Colonic mucosa (tissue), 4 donors: ENCODE data around the gene GBX2. TPM values are rescaled to one million over a fixed set of nuclear protein-coding genes. Genes with fewer than 3 reads are reported as not detected.

Experiments used
- DNase-seq: peaks from one replicate; pipeline ENCODE4 v3.0.0-alpha.2; 2020
- H3K27ac ChIP-seq: fragments of 200-600 bp; one replicate; pipeline ENCODE4 v1.8.0; 2021
- H3K27me3 ChIP-seq: fragments of 200-600 bp; one replicate; pipeline ENCODE4 v1.8.0; 2021
- H3K36me3 ChIP-seq: fragments of 200-600 bp; one replicate; pipeline ENCODE4 v1.8.0; 2021
- H3K4me1 ChIP-seq: fragments of 200-600 bp; one replicate; pipeline ENCODE4 v1.8.0; 2021; ENCODE audit warnings: mild to moderate bottlenecking
- H3K4me3 ChIP-seq: fragments of 200-600 bp; one replicate; pipeline ENCODE4 v1.8.0; 2021
- H3K9ac ChIP-seq, 2 donors: one replicate each; pipeline ENCODE4 v1.7.0; 2013; ENCODE audit warnings: control low read depth in 2 of 2, low read depth in 2 of 2, low read length in 2 of 2
- H3K9me3 ChIP-seq: fragments of 200-600 bp; one replicate; pipeline ENCODE4 v1.8.0; 2021
- intact Hi-C: fragments of 100-400 bp; cut with DNase I; formaldehyde crosslinking; loops from one replicate; pipeline ENCODE4 v1.14.1; 2022
- total RNA-seq, 2 donors: library from RNA; stranded (reverse); fragmentation: NEBNext Ultra II Directional in 1 of 2; extraction: Animal tissue kit (Norgen Biotek cat#: 25700) in 1 of 2; gene quantifications; one replicate each; pipeline ENCODE4 v1.2.1, GENCODE V29; 2021
- TF ChIP-seq, protein P1 (sequence below): fragments of 200-600 bp; IDR thresholded peaks from one replicate; pipeline ENCODE4 v1.8.0; 2022; ENCODE audit warnings: antibody characterized with exemption, mild to moderate bottlenecking
- donor health status: healthy.
- donor health status: DM: no; HTN: no; CAD: no.
- donor health status: DM: no; HTN: no; CAD: no.

The GBX2 gene
- total RNA-seq, 2 donors from 2014 or later, result not detected

GRCh38 chr2:236177967-236178889 lies 10.0 kb upstream of the GBX2 start:
- Histone ChIP-seq H3K4me1 (peaks cover 3% of the 10 kb centered on the region), H3K4me3 (peak overlapping the region; percentile 16), H3K27me3 (peaks cover 62% of the 10 kb centered on the region), H3K9ac (no peak overlapping the region), H3K36me3 (no peaks in the 10 kb centered on the region), H3K27ac (no peak overlapping the region), H3K9me3 (no peaks in the 10 kb centered on the region)
- peak; percentile 79 for DNase-seq
- intact Hi-C loops, result loop anchor here (5.0 kb wide), 1 partner anchor 411 kb away; no protein-coding TSS in a partner anchor
- TF ChIP-seq, protein P1, sequence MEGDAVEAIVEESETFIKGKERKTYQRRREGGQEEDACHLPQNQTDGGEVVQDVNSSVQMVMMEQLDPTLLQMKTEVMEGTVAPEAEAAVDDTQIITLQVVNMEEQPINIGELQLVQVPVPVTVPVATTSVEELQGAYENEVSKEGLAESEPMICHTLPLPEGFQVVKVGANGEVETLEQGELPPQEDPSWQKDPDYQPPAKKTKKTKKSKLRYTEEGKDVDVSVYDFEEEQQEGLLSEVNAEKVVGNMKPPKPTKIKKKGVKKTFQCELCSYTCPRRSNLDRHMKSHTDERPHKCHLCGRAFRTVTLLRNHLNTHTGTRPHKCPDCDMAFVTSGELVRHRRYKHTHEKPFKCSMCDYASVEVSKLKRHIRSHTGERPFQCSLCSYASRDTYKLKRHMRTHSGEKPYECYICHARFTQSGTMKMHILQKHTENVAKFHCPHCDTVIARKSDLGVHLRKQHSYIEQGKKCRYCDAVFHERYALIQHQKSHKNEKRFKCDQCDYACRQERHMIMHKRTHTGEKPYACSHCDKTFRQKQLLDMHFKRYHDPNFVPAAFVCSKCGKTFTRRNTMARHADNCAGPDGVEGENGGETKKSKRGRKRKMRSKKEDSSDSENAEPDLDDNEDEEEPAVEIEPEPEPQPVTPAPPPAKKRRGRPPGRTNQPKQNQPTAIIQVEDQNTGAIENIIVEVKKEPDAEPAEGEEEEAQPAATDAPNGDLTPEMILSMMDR, result peak; percentile 75

- intact Hi-C loops, result loop anchor here (5.0 kb wide), 1 partner anchor 410 kb away; no protein-coding TSS in a partner anchor
- no peaks in the 10 kb centered on the region for H3K9me3 ChIP-seq
- no peak overlapping the region for H3K4me3 ChIP-seq
- H3K4me1 ChIP-seq, result peaks cover 3% of the 10 kb centered on the region
- no peak overlapping the region for H3K9ac ChIP-seq
- peak; percentile 56 for DNase-seq
- H3K27ac ChIP-seq, result no peak overlapping the region
- H3K36me3 ChIP-seq, result no peaks in the 10 kb centered on the region
- TF ChIP-seq, protein P1, result no peak
- H3K27me3 ChIP-seq, result peaks cover 69% of the 10 kb centered on the region
Measured at GRCh38 chr2:236177604-236177966, 9.4 kb upstream of the GBX2 start.

DNA sequence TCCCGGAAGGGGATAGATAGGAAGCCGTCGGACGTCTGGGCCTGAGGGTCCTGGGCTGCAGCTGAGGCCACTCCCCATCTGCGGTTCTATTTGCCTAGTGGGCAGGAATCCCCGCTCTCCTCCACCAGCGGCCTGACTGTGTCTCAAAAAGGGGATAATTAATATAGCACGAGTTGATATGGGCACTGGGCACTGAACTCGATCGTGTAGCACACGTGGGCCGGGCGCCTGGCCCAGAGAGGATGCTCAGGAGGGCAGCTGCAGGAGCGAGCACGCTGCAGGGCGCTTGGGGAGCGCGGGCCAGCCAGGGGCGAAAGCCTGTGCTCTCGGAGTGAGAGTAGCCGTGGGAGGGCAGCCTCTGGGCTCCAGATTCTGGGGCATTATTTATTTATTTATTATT lies 8.8 kb upstream of the GBX2 start:
- TF ChIP-seq, protein P1, result no peak
- no peaks in the 10 kb centered on the region for H3K9me3 ChIP-seq
- no peak overlapping the region for H3K27ac ChIP-seq
- peaks cover 3% of the 10 kb centered on the region for H3K4me1 ChIP-seq
- no peak overlapping the region for H3K9ac ChIP-seq
- no peak overlapping the region for H3K4me3 ChIP-seq
- peaks cover 72% of the 10 kb centered on the region for H3K27me3 ChIP-seq
- no peaks in the 10 kb centered on the region for H3K36me3 ChIP-seq
- DNase-seq, result no peak
- intact Hi-C loops, result loop anchor here (5.0 kb wide), 1 partner anchor 410 kb away; no protein-coding TSS in a partner anchor

GRCh38 chr2:236176417-236176816 lies 8.2 kb upstream of the GBX2 start:
- intact Hi-C loops, result loop anchor here (5.0 kb wide), 1 partner anchor 409 kb away; no protein-coding TSS in a partner anchor
- Histone ChIP-seq H3K4me1 (peaks cover 3% of the 10 kb centered on the region), H3K9me3 (no peaks in the 10 kb centered on the region), H3K9ac (no peak overlapping the region), H3K36me3 (no peaks in the 10 kb centered on the region), H3K27me3 (peaks cover 77% of the 10 kb centered on the region), H3K4me3 (no peak overlapping the region), H3K27ac (no peak overlapping the region)
- TF ChIP-seq, protein P1, result peak; percentile 54
- no peak for DNase-seq

GRCh38 chr2:236175548-236176150 lies 7.5 kb upstream of the GBX2 start:
- DNase-seq, result no peak
- no peak overlapping the region for H3K27ac ChIP-seq
- H3K36me3 ChIP-seq, result no peaks in the 10 kb centered on the region
- H3K4me1 ChIP-seq, result peaks cover 3% of the 10 kb centered on the region
- no peaks in the 10 kb centered on the region for H3K9me3 ChIP-seq
- no peak overlapping the region for H3K4me3 ChIP-seq
- TF ChIP-seq, protein P1, result no peak
- H3K9ac ChIP-seq, result no peak overlapping the region
- intact Hi-C loops, result loop anchor here (5.0 kb wide), 1 partner anchor 408 kb away; no protein-coding TSS in a partner anchor
- peaks cover 85% of the 10 kb centered on the region for H3K27me3 ChIP-seq
